ENCODE data around the gene FAM237B.
A peak's percentile ranks its signal among the peaks of the same experiment; 100 is the strongest.
"Not testable (repeated sequence)": the region's sequence is repeated elsewhere in the genome, so short reads cannot be mapped to it uniquely, and the experiment has no call there.

The FAM237B gene

DNA sequence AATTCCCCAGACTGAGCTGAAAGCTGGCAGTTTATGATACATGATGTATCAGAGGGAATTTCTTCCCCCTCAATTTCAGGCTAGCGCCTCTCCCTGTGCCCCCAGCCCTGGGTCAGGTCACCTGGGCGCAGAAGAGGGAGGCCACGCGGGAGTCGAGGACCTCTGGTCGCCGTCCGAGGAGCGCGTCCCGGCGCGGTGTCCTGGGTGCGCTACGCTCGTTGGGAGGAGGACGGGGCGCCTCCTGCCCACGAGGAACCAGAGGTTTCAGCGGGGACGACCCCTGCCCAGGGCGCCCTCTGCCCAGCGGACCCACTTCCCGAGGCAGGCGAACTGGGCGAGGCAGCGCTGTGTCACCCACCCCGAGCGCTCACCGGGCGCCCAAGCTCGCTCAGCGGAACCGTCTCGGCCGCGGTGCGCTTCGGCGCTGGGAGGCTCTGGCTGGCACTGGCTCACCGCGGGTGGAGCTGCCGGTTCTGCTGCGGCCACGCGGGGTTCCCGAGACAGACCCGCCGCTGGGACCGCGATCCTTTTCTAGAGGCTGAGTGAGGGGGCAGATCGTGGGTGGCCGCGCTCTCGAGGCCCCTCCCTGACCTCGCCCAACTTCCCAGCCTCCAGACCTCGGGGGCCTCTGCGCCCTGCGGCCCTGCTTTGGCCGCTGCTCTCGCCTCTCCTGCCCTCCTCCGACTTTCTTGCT lies at the start of gene FAM237B:
Gene FAM237B (minus strand): TSS at position 504 of the 694 bp plus-strand sequence. CDS start 1,556 bp downstream, outside the sequence.
- no peak for DNase-seq

DNA sequence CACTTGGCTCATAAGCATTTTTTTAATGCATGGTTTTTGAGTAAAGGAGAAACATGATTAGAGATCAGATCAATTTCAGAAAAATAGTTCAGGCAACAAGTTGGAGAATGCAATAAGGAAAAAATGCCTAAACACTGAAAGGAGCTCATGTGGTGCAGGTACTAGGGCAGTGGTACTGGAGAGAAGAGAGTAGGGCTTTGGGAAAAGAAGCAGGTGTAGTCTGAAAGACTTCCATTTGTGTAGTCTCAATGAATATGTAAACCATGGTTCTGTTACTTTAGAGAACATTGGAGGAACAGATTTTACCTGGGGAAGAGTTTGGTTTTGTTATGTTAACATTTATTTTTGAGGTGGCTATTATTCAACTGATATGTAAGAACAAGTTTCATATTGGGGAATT lies 30.9 kb upstream of the FAM237B start:
- DNase-seq = no peak

GRCh38 chr7:90350032-90350431 lies 28.9 kb upstream of the FAM237B start:
- DNase-seq = not testable (repeated sequence)

DNA sequence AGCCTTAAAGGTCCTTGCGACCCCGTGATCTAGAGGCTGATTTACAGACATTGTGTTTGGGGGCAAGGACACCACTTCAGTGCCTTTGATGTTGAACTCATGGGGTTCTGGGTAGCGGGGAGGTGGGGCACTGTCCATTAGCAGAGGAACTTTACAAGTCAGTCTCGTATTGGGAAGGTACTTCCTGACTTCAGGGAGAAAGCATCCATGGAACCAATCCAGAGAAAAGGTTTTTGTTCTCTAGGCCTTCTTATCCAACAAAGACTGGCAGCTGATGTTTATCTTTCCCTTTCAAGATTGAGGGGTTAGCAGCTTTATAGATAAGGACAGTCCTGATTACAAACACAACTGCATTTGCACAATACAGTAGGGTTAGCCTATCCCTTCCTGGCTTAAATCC lies 28.2 kb upstream of the FAM237B start:
- no peak for DNase-seq

- DNase-seq = peak; percentile 13
Measured at GRCh38 chr7:90347759-90348158, 26.7 kb upstream of the FAM237B start.

DNA sequence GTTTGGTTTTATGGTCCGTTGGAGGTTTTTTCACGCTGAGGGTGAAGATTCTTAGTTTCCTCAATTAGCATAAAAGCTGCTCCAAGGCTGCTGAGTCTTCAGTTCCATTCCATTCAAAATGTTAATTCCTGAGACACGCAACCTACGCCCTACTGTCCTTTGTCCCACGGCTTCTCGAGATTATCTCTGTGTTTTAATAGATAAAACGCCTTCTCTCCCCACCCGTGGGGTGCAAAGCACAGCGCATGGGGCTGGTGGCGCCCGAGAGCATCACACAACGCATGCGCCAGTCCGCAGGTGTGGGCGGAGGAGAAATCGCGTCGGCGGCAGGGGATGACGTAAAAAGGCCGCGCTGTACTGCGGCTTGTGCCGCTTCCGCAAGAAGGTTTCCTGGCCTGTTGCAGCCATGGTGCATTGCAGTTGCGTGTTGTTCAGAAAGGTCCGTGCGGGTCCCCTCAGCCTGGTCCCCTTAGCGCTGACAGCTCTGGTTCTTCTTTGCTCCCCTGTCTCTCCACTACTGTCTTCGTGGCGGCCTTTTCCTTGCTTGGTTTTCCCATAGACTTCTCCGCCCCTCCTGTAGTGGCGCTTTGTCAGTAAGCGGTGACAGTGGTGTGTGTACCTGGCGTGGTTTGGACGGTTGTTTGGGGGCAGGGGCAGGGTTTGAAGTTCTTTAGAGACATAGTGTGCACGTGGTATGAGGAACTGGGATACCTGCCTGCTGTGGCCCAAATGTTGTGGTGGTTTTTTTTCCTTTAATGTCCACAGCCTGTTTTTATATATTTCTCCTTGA lies 25.4 kb upstream of the FAM237B start, which contains the start of gene GTPBP10:
Gene GTPBP10 (plus strand): TSS at position 381 of the 790 bp plus-strand sequence. CDS start 26 bp downstream, at position 407.
- peak; percentile 93 for DNase-seq

GRCh38 chr7:90345595-90346335 lies 24.7 kb upstream of the FAM237B start:
- peak; percentile 67 for DNase-seq

GRCh38 chr7:90345016-90345415 lies 23.9 kb upstream of the FAM237B start:
- DNase-seq = no peak

DNA sequence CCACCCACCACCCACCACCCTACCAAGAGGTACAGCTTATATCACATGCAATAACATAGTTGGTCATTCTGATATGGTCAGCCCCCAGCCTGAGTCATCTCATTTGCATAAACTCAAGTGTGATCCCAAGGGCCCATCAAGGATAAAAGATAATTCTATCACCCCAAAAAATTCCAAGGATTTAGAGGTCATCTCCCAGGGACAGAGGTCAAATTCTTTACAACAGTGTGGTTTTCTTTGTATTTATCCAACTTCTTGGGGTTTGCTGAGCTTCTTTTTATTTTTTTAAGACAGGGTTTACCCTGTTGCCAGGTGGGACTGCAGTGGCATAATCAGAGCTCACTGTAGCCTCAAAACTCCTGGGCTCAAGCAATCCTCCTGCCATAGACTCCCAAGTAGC lies 16.0 kb upstream of the FAM237B start:
- DNase-seq = no peak

DNA sequence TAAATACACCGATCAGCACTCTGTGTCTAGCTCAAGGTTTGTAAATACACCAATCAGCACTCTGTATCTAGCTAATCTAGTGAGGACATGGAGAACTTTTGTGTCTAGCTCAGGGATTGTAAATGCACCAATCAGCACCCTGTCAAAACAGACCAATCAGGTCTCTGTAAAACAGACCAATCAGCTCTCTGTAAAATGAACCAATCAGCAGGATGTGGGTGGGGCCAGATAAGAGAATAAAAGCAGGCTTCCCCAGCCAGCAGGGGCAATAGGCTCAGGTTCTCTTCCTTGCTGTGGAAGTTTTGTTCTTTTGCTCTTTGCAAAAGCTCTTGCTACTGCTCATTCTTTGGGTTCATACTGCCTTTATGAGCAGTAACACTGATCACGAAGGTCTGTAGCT lies 13.8 kb upstream of the FAM237B start:
- not testable (repeated sequence) for DNase-seq

DNA sequence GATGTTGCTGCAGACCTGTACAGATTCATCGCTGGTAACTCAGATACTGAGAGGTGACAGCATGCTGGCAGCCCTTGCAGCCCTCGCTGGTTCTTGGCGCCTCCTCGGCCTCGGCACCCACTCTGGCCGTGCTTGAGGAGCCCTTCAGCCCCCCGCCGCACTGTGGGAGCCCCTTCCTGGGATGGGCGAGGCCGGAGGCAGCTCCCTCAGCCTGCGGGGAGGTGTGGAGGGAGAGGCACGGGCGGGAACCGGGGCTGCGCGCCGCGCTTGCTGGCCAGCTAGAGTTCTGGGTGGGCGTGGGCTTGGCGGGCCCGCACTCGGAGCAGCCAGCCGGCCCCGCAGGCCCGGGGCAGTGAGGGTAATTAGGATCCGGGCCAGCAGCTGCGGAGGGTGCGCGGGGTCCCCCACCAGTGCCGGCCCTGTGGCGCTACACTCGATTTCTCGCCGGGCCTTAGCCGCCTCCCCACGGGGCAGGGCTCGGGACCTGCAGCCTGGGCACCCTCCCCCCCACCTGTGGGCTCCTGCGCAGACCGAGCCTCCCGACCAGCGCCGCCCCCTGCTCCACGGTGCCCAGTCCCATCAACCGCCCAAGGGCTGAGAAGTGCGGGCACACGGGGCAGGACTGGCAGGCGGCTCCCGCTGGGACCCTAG lies 13.2 kb upstream of the FAM237B start:
- DNase-seq = no peak

DNA sequence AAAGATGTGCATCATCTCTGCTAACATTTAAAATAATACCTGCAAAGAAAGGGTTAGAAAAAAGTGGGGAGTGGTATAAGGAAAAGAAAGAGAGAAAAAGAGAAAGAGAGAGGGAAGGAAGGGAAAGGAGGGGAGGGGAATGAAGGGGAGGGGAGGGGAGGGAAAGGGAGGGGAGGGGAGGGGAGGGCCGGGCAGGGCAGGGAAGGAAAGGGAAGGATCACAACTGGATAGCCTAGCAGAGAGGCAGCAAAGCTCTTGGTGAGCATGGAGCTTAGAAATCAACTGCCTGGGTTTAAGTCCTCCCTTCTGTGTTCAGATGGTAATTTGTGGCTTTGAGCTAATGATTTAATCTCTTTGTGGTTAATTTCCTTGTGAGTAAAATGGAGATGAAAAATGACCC lies 5.4 kb upstream of the FAM237B start:
- DNase-seq = no peak

- DNase-seq = no peak
Measured at GRCh38 chr7:90322837-90323236, 1.7 kb upstream of the FAM237B start.

- no peak for DNase-seq
Measured at GRCh38 chr7:90320418-90320800, 695 bp downstream of the FAM237B start.

- DNase-seq = no peak
Measured at GRCh38 chr7:90320014-90320413, 1.1 kb downstream of the FAM237B start.

DNA sequence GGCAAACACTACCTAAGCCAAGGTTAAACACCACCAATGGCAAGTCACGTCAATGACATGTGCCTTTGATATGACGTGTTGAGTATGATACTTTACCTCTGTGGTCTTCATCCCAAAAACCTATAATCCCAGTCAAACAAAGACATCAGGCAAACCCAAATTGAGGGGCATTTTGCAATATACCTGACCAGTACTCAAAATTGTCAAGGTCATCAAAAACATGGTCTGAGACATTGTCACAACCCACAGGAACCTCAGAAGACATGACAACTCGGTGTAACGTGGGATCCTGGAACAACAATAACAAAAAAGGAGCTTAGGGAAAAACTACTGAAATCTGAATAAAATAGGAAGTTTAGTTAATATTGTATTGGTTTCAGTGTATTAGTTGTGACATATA lies 7.2 kb downstream of the FAM237B start:
- no peak for DNase-seq

GRCh38 chr7:90312745-90313144 lies 8.4 kb downstream of the FAM237B start:
- peak; percentile 18 for DNase-seq

- DNase-seq = no peak
Measured at GRCh38 chr7:90311175-90311574, 9.9 kb downstream of the FAM237B start.

DNA sequence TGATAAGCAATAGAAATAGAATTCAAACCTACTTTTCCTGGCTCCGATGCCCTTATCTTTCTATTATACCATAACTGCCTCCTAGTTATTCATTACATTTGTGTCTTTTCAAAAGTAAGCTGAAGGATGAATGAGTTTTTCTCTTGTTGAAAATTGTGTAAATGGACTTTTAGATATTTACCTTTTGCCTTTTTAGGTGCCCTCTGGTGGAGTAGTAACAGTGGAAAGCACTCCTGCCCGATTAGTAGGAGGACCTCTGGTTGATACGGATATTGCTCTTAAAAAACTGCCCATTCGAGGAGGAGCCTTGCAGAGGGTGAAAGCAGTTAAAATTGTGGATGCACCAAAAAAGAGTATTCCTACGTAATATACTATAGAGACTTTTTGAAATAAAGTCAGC lies 11.2 kb downstream of the FAM237B start:
- no peak for DNase-seq

DNA sequence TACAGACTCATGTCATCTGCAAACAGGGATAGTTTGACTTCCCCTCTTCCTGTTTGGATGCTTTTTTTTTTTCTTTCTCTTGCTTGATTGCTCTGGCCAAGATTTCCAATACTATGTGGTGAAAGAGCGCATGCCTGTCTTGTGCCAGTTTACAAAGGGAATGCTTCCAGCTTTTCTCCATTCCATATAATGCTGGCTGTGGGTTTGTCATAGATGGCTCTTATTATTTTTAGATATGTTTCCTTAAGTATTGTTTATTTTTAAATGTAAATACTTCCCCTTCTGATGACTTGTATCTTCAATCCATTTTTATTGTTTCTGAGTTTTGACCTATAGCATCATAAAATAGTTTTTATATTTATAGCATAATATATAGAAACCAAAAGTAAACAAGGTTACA lies 17.9 kb downstream of the FAM237B start:
- DNase-seq = no peak

GRCh38 chr7:90298145-90299038 lies 22.7 kb downstream of the FAM237B start:
- DNase-seq = peak; percentile 62
